GM19324 (cell line): ENCODE data around the gene AFF3.

Experiments
- ATAC-seq: cut with Tn5 transposase; IDR thresholded peaks from one replicate; pipeline ENCODE4 v1.9.1; 2021; ENCODE audit warnings: mild to moderate bottlenecking, moderate library complexity; ENCODE audit not compliant: unreplicated experiment, low FRiP score

The AFF3 gene

GRCh38 chr2:100017633-100018032, 124.8 kb downstream of the AFF3 start:
- no peak for ATAC-seq

- ATAC-seq = no peak
Measured at GRCh38 chr2:100016756-100017155, 125.6 kb downstream of the AFF3 start.

GRCh38 chr2:100015849-100016248, 126.5 kb downstream of the AFF3 start:
- no peak for ATAC-seq

GRCh38 chr2:100013892-100014677, 128.3 kb downstream of the AFF3 start:
- ATAC-seq = no peak

- no peak for ATAC-seq
Measured at GRCh38 chr2:100012561-100012960, 129.8 kb downstream of the AFF3 start.

- ATAC-seq = no peak
Measured at GRCh38 chr2:100011272-100011731, 131.1 kb downstream of the AFF3 start.

- no peak for ATAC-seq
Measured at GRCh38 chr2:100010606-100011005, 131.8 kb downstream of the AFF3 start.

- no peak for ATAC-seq
Measured at GRCh38 chr2:100009743-100010142, 132.6 kb downstream of the AFF3 start.

- ATAC-seq = no peak
Measured at GRCh38 chr2:100008956-100009355, 133.4 kb downstream of the AFF3 start.

GRCh38 chr2:100006516-100006915, 135.9 kb downstream of the AFF3 start:
- no peak for ATAC-seq

- no peak for ATAC-seq
Measured at GRCh38 chr2:100004959-100005387, 137.4 kb downstream of the AFF3 start.

- no peak for ATAC-seq
Measured at GRCh38 chr2:100004348-100004884, 138.0 kb downstream of the AFF3 start.

GRCh38 chr2:100002059-100002458, 140.3 kb downstream of the AFF3 start:
- no peak for ATAC-seq

- no peak for ATAC-seq
Measured at GRCh38 chr2:100000915-100001707, 141.3 kb downstream of the AFF3 start.

- no peak for ATAC-seq
Measured at GRCh38 chr2:99998651-99999320, 143.6 kb downstream of the AFF3 start.

GRCh38 chr2:99989905-99990304, 152.5 kb downstream of the AFF3 start:
- no peak for ATAC-seq

GRCh38 chr2:99988599-99988998, 153.8 kb downstream of the AFF3 start:
- ATAC-seq = no peak

- no peak for ATAC-seq
Measured at GRCh38 chr2:99987160-99987559, 155.2 kb downstream of the AFF3 start.

- ATAC-seq = no peak
Measured at GRCh38 chr2:99984799-99985515, 157.4 kb downstream of the AFF3 start.

- no peak for ATAC-seq
Measured at GRCh38 chr2:99982744-99983143, 159.6 kb downstream of the AFF3 start.
